ENCODE measurements around the gene LRRC53.

The LRRC53 gene

GRCh38 chr1:74432325-74432724 is 80.1 kb downstream of the LRRC53 start:
- Histone ChIP-seq H3K4me3 (ENCODE audit: low read depth, low read length, poor library complexity, severe bottlenecking) (no peak overlapping the region), H3K9ac (ENCODE audit: low read length) (no peak overlapping the region), H3K4me2 (ENCODE audit: low read length) (no peak overlapping the region), H3F3A (ENCODE audit: insufficient read depth, low read length) (no peaks in the 10 kb centered on the region), H3K79me2 (ENCODE audit: insufficient read depth, low read length) (no peaks in the 10 kb centered on the region), H3K36me3 (ENCODE audit: insufficient read depth, low read length) (no peaks in the 10 kb centered on the region), H4K20me1 (ENCODE audit: insufficient read depth, low read length) (no peaks in the 10 kb centered on the region), H3K4me1 (ENCODE audit: insufficient read depth, low read length, severe bottlenecking) (no peaks in the 10 kb centered on the region), H3K9me3 (ENCODE audit: low read length) (no peaks in the 10 kb centered on the region), H2AFZ (ENCODE audit: low read length) (no peak overlapping the region), H3K9me2 (ENCODE audit: low read depth, low read length) (no peaks in the 10 kb centered on the region), H3K27me3 (ENCODE audit: insufficient read depth, low read length) (no peaks in the 10 kb centered on the region; the same call in 1 of the 2 replicates), H3K27ac (ENCODE audit: low read depth, low read length, poor library complexity, severe bottlenecking) (no peak overlapping the region)
- no peak for TF ChIP-seq CTCF (IDR thresholded peaks at IDR 0.05; ENCODE audit: low read length)
- TF ChIP-seq EZH2 (IDR thresholded peaks at IDR 0.05; ENCODE audit: borderline replicate concordance, low read length) = no peak

GRCh38 chr1:74431531-74431930 is 80.9 kb downstream of the LRRC53 start:
- Histone ChIP-seq H3K79me2 (ENCODE audit: insufficient read depth, low read length) (no peaks in the 10 kb centered on the region), H3K4me3 (ENCODE audit: low read depth, low read length, poor library complexity, severe bottlenecking) (no peak overlapping the region), H3K9me2 (ENCODE audit: low read depth, low read length) (no peaks in the 10 kb centered on the region), H3K27me3 (ENCODE audit: insufficient read depth, low read length) (no peaks in the 10 kb centered on the region; the same call in 1 of the 2 replicates), H3F3A (ENCODE audit: insufficient read depth, low read length) (no peaks in the 10 kb centered on the region), H3K4me2 (ENCODE audit: low read length) (no peak overlapping the region), H3K9me3 (ENCODE audit: low read length) (no peaks in the 10 kb centered on the region), H3K27ac (ENCODE audit: low read depth, low read length, poor library complexity, severe bottlenecking) (no peak overlapping the region), H2AFZ (ENCODE audit: low read length) (no peak overlapping the region), H3K9ac (ENCODE audit: low read length) (no peak overlapping the region), H3K36me3 (ENCODE audit: insufficient read depth, low read length) (no peaks in the 10 kb centered on the region), H3K4me1 (ENCODE audit: insufficient read depth, low read length, severe bottlenecking) (no peaks in the 10 kb centered on the region), H4K20me1 (ENCODE audit: insufficient read depth, low read length) (no peaks in the 10 kb centered on the region)
- no peak for TF ChIP-seq CTCF (IDR thresholded peaks at IDR 0.05; ENCODE audit: low read length)
- no peak for TF ChIP-seq EZH2 (IDR thresholded peaks at IDR 0.05; ENCODE audit: borderline replicate concordance, low read length)

- H3K27ac ChIP-seq (ENCODE audit: low read depth, low read length, poor library complexity, severe bottlenecking) = no peak overlapping the region
- H3K27me3 ChIP-seq (ENCODE audit: insufficient read depth, low read length) = no peaks in the 10 kb centered on the region; the same call in 1 of the 2 replicates
- no peaks in the 10 kb centered on the region for H3F3A ChIP-seq (ENCODE audit: insufficient read depth, low read length)
- no peaks in the 10 kb centered on the region for H3K9me2 ChIP-seq (ENCODE audit: low read depth, low read length)
- no peaks in the 10 kb centered on the region for H3K9me3 ChIP-seq (ENCODE audit: low read length)
- H3K4me1 ChIP-seq (ENCODE audit: insufficient read depth, low read length, severe bottlenecking) = no peaks in the 10 kb centered on the region
- TF ChIP-seq EZH2 (IDR thresholded peaks at IDR 0.05; ENCODE audit: borderline replicate concordance, low read length) (no peak), CTCF (IDR thresholded peaks at IDR 0.05; ENCODE audit: low read length) (no peak)
- H2AFZ ChIP-seq (ENCODE audit: low read length) = no peak overlapping the region
- no peak overlapping the region for H3K9ac ChIP-seq (ENCODE audit: low read length)
- no peaks in the 10 kb centered on the region for H3K36me3 ChIP-seq (ENCODE audit: insufficient read depth, low read length)
- H4K20me1 ChIP-seq (ENCODE audit: insufficient read depth, low read length) = no peaks in the 10 kb centered on the region
- H3K4me2 ChIP-seq (ENCODE audit: low read length) = no peak overlapping the region
- no peak overlapping the region for H3K4me3 ChIP-seq (ENCODE audit: low read depth, low read length, poor library complexity, severe bottlenecking)
- no peaks in the 10 kb centered on the region for H3K79me2 ChIP-seq (ENCODE audit: insufficient read depth, low read length)
Observed at GRCh38 chr1:74430342-74430934, 82.0 kb downstream of the LRRC53 start.
